ENCODE data around the gene MIB2.

DNA sequence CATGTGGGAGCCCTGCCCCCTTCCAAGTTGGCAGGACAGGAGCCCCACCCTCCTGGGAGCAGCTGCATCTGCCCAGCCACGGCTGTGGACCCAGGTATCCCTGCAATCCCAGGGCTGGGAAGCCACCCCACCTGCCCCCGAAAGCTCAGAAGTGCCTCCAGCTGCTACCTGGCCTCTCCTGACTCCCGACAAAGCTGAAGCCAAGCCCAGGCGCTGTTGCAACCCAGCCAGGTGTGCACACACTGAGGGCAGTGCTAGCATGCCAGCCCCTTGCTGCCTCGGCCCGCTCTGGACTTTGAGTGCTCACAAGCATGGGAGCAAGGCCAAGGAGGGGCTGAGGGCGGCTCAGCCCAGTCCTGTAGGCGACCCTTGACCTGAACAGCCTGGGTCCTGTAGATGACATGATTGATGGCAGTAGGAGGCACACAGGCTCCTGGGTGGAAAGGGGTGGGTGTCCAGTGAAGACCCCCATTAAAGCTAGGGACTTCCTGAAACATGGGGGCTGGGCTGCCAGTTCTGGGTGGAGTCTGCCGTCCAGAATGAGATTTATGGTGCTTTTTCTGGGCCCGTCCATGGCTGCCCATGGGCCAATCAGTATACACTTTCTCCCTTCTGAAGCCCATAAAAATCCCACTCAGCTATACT, 37.8 kb upstream of the MIB2 start:
- TF ChIP-seq, protein P1, sequence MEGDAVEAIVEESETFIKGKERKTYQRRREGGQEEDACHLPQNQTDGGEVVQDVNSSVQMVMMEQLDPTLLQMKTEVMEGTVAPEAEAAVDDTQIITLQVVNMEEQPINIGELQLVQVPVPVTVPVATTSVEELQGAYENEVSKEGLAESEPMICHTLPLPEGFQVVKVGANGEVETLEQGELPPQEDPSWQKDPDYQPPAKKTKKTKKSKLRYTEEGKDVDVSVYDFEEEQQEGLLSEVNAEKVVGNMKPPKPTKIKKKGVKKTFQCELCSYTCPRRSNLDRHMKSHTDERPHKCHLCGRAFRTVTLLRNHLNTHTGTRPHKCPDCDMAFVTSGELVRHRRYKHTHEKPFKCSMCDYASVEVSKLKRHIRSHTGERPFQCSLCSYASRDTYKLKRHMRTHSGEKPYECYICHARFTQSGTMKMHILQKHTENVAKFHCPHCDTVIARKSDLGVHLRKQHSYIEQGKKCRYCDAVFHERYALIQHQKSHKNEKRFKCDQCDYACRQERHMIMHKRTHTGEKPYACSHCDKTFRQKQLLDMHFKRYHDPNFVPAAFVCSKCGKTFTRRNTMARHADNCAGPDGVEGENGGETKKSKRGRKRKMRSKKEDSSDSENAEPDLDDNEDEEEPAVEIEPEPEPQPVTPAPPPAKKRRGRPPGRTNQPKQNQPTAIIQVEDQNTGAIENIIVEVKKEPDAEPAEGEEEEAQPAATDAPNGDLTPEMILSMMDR (IDR thresholded peaks at IDR 0.05) = no peak
- no peak for TF ChIP-seq EZH2 (IDR thresholded peaks at IDR 0.05; ENCODE audit: borderline replicate concordance, insufficient read depth, low read depth, low read length, poor library complexity, severe bottlenecking)

Measured in B cell (primary cell).